HG03354 (cell line): ENCODE data around the gene BCL6.
A peak's percentile ranks its signal among the peaks of the same experiment; 100 is the strongest.
"Not testable (repeated sequence)": the region's sequence is repeated elsewhere in the genome, so short reads cannot be mapped to it uniquely, and the experiment has no call there.

Experiments
- ATAC-seq: cut with Tn5 transposase; IDR thresholded peaks from one replicate; pipeline ENCODE4 v1.9.1; 2021; ENCODE audit warnings: mild to moderate bottlenecking; ENCODE audit not compliant: unreplicated experiment, poor library complexity, severe bottlenecking

Gene BCL6

GRCh38 chr3:187685948-187686347 is 59.3 kb downstream of the BCL6 start:
- no peak for ATAC-seq

- ATAC-seq = no peak
Measured at GRCh38 chr3:187684880-187685279, 60.4 kb downstream of the BCL6 start.

GRCh38 chr3:187684444-187684843 is 60.8 kb downstream of the BCL6 start:
- no peak for ATAC-seq

GRCh38 chr3:187681756-187682155 is 63.5 kb downstream of the BCL6 start:
- ATAC-seq = not testable (repeated sequence)

- ATAC-seq = peak; percentile 89
Measured at GRCh38 chr3:187679638-187680396, 65.5 kb downstream of the BCL6 start.

- peak; percentile 65 for ATAC-seq
Measured at GRCh38 chr3:187678726-187679268, 66.5 kb downstream of the BCL6 start.

GRCh38 chr3:187677604-187678003 is 67.7 kb downstream of the BCL6 start:
- ATAC-seq = no peak

- no peak for ATAC-seq
Measured at GRCh38 chr3:187673012-187673411, 72.3 kb downstream of the BCL6 start.
